GM21576 (cell line): ENCODE measurements around the gene HCLS1.
"Not testable (repeated sequence)": the region's sequence is repeated elsewhere in the genome, so short reads cannot be mapped to it uniquely, and the experiment has no call there.

Experiments used
- ATAC-seq: cut with Tn5 transposase; IDR thresholded peaks from one replicate; pipeline ENCODE4 v1.9.1; 2021; ENCODE audit warnings: mild to moderate bottlenecking, moderate library complexity; ENCODE audit not compliant: unreplicated experiment

The HCLS1 gene

DNA sequence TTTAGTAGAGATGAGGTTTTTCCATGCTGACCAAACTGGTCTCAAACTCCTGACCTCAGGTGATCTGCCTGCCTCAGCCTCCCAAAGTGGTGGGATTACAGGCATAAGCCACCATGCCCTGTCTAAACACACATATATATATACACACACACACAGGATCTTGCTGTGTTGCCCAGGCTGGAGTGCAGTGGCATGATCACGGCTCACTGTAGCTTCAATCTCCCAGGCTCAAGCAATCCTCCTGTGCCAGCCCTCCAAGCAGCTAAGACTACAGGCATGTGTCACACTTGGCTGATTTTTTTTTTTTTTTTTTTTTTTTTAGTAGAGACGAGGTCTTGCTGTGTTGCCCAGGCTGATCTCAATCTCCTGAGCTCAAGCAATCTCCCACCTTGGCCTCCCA lies 60.8 kb downstream of the HCLS1 start:
- not testable (repeated sequence) for ATAC-seq

DNA sequence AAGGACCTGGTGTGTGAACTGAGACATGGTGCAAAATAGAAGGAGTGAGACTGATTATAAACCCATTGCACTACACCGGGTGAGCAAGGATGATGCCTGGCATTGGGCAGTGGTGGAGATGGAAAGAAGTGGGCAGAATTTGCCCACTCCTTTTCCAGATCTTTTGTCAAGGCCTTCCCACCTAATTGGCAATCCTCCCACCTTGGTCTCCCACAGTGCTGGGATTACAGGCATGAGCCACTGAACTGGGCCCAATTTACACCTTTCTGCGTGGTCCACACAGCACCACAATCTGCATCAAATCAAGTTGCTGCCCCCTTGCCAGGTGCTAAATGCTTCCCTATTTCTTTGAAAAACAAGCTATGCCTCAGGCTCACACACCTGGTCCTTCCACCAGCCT lies 62.1 kb downstream of the HCLS1 start:
- ATAC-seq = no peak

GRCh38 chr3:121595765-121596406 lies 64.8 kb downstream of the HCLS1 start:
- no peak for ATAC-seq

DNA sequence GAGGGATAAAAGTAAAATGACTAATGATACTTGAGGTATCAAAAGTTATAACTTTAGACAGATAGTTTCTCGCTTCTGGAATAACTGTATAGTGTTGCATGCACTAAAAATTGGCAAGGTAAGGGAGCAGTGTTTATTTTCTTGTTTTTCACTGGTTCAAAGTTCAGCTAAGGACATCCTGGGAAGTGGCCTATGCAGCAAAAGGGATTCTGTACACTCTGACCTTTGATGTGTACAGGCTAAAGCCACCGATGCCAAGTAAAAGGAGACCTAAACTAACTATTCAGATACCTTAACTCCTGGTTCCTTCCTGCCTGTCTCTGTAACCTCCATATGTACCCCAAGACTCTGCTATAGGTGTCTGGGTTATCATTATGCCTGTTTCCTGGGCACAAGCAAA lies 65.9 kb downstream of the HCLS1 start:
- no peak for ATAC-seq

GRCh38 chr3:121593806-121594205 lies 66.9 kb downstream of the HCLS1 start:
- ATAC-seq = not testable (repeated sequence)

DNA sequence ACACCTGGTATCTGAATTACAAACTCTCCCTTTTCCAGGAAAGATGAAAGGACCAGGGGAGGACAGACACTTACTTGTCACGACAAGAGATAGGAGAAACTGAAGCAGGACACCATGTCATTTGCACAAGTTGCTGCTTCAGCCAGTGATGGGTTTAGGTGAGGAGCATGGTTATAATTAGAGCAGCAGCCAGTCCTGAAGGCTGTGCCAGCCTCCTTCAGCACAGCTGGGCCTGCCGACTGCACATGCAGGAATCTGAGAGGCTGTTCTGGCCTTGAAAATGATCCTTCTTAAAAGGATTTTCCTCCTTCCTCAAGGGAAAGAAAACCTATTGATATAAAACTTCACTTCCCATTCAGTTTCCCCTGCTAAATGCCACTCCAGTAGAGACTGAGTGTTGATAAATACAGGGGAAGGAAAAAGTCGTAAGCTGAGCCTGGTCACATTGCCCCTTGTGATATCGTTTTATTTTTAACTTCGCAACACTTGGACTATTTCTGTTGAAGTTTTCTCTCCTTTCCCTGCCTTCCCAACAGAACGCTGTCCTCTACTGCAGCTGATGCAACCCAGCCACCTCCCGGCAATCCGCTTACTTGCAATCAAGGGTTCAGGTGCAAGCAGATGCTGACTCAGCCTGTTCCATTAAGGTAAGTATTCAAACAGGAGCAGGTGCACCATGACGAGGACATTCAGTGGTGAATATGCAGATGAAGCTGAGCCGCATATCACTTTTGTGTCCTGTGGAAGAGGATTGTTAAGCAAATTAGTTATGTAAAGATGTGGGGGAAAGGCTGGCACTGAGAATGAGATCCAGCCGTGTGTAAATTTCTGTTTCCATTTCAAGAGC lies 67.6 kb downstream of the HCLS1 start, which contains the start of gene FBXO40:
FBXO40 (plus strand) TSS at position 524 of the 847 bp plus-strand sequence. CDS start 27,197 bp downstream, outside the sequence.
- no peak for ATAC-seq

DNA sequence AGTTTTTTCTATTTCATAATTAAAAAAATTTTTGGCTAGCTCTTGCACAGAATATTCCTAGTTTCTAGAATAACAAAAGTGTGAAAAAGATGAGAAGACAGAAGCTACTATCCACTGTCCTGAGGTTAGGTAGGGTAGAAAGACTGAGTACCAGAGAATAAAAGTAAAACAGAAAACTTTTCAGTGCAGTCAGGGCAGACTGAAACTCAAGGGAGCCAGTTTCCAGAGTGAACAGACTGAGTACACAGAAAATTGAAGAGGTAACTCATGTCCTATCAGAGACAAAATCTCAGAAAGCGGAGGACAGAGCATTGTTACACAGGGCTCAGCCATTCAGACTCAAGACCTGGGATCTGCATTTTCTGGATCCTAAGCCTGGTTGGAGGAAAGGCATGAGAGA lies 76.3 kb downstream of the HCLS1 start:
- no peak for ATAC-seq

GRCh38 chr3:121581691-121582090 lies 79.0 kb downstream of the HCLS1 start:
- ATAC-seq = no peak
